Uterus (tissue), 4 donors: ENCODE data around the gene TAF5L. TPM values are rescaled to one million over a fixed set of nuclear protein-coding genes. Genes with fewer than 3 reads are reported as not detected.
A peak's percentile ranks its signal among the peaks of the same experiment; 100 is the strongest.
"Not testable (repeated sequence)": the region's sequence is repeated elsewhere in the genome, so short reads cannot be mapped to it uniquely, and the experiment has no call there.

Experiments
- DNase-seq, 2 donors: peaks; one replicate each; pipeline ENCODE4 v3.0.0-alpha.2; 2019 to 2020
- H3K27ac ChIP-seq, 2 donors: fragments of 200-600 bp; sonication (generic); 1 replicate in 1 of 2; 2 replicates in 1 of 2; pipeline ENCODE4 v1.5.1; 2016 to 2018
- H3K27me3 ChIP-seq, 2 donors: fragments of 200-600 bp; sonication (generic); one replicate each; pipeline ENCODE4 v1.5.1; 2018 to 2019; ENCODE audit warnings: control low read depth in 1 of 2
- H3K36me3 ChIP-seq, 2 donors: fragments of 200-600 bp; sonication (generic); one replicate each; pipeline ENCODE4 v1.5.1; 2019; ENCODE audit warnings: control low read depth in 1 of 2
- H3K4me1 ChIP-seq, 2 donors: fragments of 200-600 bp; sonication (generic); one replicate each; pipeline ENCODE4 v1.5.1; 2018 to 2019; ENCODE audit warnings: control low read depth in 1 of 2
- H3K4me3 ChIP-seq, 2 donors: fragments of 200-600 bp; sonication (generic); 1 replicate in 1 of 2; 2 replicates in 1 of 2; pipeline ENCODE4 v1.5.1; 2018 to 2019; ENCODE audit warnings: mild to moderate bottlenecking in 1 of 2
- H3K9me3 ChIP-seq, 2 donors: fragments of 200-600 bp; sonication (generic); one replicate each; pipeline ENCODE4 v1.5.1; 2019; ENCODE audit warnings: control low read depth in 1 of 2
- CTCF ChIP-seq, 4 experiments: fragments of 200-600 bp in 2 of 4; fragments of 450-650 bp in 2 of 4; sonication (generic) in 2 of 4; IDR thresholded peaks; one replicate each; pipeline ENCODE4 v1.5.1; 2016 to 2019; ENCODE audit warnings: antibody characterized with exemption in 4 of 4, mild to moderate bottlenecking in 2 of 4, moderate library complexity in 1 of 4
- POLR2A ChIP-seq, 2 donors: fragments of 450-650 bp; IDR thresholded peaks; one replicate each; pipeline ENCODE4 v1.6.1; 2016; ENCODE audit warnings: antibody characterized with exemption in 2 of 2, mild to moderate bottlenecking in 1 of 2, moderate library complexity in 1 of 2
- intact Hi-C: fragments of 100-400 bp; cut with DNase I; formaldehyde crosslinking; loops from one replicate; pipeline ENCODE4 v1.15.1; 2023; ENCODE audit warnings: low total_unique reads
- total RNA-seq, 4 donors: library from RNA; depleted of rRNA in 3 of 4; stranded (reverse); fragments of >200 nt in 3 of 4; gene quantifications; one replicate each; pipeline versions ENCODE4 v1.1.0 to v1.2.4, GENCODE V29; 2014 to 2023
- donor health status: DM: yes; HTN: yes; CAD: no.

Gene TAF5L
- total RNA-seq, 4 donors from 2014 or later = 0.88 to 22.2 (median 9.2) TPM

DNA sequence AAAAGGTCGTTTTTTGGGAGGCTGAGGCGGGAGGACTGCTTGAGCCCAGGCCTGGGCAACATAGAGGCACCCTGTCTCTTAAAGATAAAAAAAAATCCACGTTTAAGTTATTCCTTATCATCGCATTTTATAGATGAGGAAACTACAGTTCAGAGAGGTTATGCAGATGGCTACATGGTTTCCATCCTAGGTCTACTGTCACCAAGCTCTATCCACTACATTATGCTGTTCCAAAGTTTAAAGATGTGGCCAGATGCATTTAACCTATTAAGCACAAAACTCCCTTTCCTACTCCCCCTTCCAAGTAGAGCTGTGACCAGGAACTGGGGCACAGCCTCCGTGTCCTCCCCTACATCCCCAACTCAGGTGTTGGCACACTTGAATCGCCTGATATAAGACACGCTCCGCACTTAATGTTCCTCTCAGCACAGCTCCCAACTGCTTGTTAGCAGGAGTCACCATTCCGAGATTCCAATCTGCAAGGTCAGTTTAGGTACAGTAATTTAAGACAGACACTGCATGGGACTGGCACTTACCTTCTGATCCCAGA is 1.3 kb downstream of the TAF5L start:
- H3K36me3 ChIP-seq = no peaks in the 10 kb centered on the region
- TF ChIP-seq CTCF (IDR thresholded peaks at IDR 0.05) (no peak), POLR2A (IDR thresholded peaks at IDR 0.05) (no peak)
- intact Hi-C loops = loop anchor here (5.0 kb wide), 1 partner anchor 67 kb away; the partner anchor contains the start of gene ABCB10
- peaks cover 9 to 15% of the 10 kb centered on the region in 2 donors for H3K4me1 ChIP-seq
- peak overlapping the region; percentile 81 to 84 for H3K4me3 ChIP-seq
- H3K27ac ChIP-seq = peak overlapping the region in 1 of 2 donors; percentile 94
- H3K9me3 ChIP-seq = no peaks in the 10 kb centered on the region
- H3K27me3 ChIP-seq = no peaks in the 10 kb centered on the region
- no peak for DNase-seq

DNA sequence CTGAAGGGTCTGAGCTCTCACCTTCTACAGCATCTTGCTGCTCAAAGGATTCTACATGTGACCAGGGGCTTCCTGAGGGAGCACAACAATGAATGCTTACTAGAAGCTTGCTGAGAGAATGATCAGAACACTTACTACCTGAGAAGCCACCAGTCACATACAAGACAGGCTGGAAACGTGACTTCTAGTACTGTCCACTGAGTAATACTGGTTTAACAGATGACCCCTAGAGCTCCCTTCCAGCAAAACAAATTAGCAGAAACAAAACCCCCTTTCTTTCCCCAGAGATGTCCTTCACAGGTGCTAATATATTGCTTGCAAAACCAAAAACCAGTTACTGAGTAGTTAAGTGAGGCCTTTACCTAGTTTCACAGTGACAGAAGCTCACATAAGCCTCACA is 2.1 kb downstream of the TAF5L start:
- DNase-seq = no peak
- intact Hi-C loops = no loop called here
- Histone ChIP-seq H3K27ac (no peak overlapping the region), H3K9me3 (no peaks in the 10 kb centered on the region), H3K4me3 (no peak overlapping the region), H3K36me3 (no peaks in the 10 kb centered on the region), H3K27me3 (no peaks in the 10 kb centered on the region), H3K4me1 (peaks cover 9 to 15% of the 10 kb centered on the region in 2 donors)
- TF ChIP-seq POLR2A (IDR thresholded peaks at IDR 0.05) (no peak), CTCF (IDR thresholded peaks at IDR 0.05) (no peak)

- H3K4me1 ChIP-seq = peaks cover 9 to 15% of the 10 kb centered on the region in 2 donors
Measured at GRCh38 chr1:229623225-229623624, 2.7 kb downstream of the TAF5L start.

GRCh38 chr1:229622641-229623120 is 3.2 kb downstream of the TAF5L start:
- H3K27me3 ChIP-seq, H3K9me3 ChIP-seq, H3K4me3 ChIP-seq, H3K27ac ChIP-seq, H3K36me3 ChIP-seq, DNase-seq, intact Hi-C loops: not testable (repeated sequence)
- H3K4me1 ChIP-seq = peaks cover 9 to 15% of the 10 kb centered on the region in 2 donors

More at GRCh38 chr1:229623225-229623624, 2.7 kb downstream of the TAF5L start:
- H3K27me3 ChIP-seq = no peaks in the 10 kb centered on the region
- DNase-seq = no peak
- no peak overlapping the region for H3K27ac ChIP-seq
- H3K9me3 ChIP-seq = no peaks in the 10 kb centered on the region
- no peak overlapping the region for H3K4me3 ChIP-seq
- TF ChIP-seq CTCF (IDR thresholded peaks at IDR 0.05) (no peak), POLR2A (IDR thresholded peaks at IDR 0.05) (no peak)
- intact Hi-C loops = no loop called here
- no peaks in the 10 kb centered on the region for H3K36me3 ChIP-seq

GRCh38 chr1:229621663-229622062 is 4.3 kb downstream of the TAF5L start:
- intact Hi-C loops = no loop called here
- peaks cover 9 to 10% of the 10 kb centered on the region in 2 donors for H3K4me1 ChIP-seq

More at GRCh38 chr1:229621663-229622062, 4.3 kb downstream of the TAF5L start:
- Histone ChIP-seq H3K4me3 (no peak overlapping the region), H3K9me3 (no peaks in the 10 kb centered on the region), H3K27ac (no peak overlapping the region), H3K27me3 (no peaks in the 10 kb centered on the region), H3K36me3 (no peaks in the 10 kb centered on the region)
- no peak for DNase-seq
- TF ChIP-seq CTCF (IDR thresholded peaks at IDR 0.05) (no peak), POLR2A (IDR thresholded peaks at IDR 0.05) (no peak)
